NCI-H774 (cell line): ENCODE data around the gene ADCY2.

Experiments used
- DNase-seq: peaks from one replicate; lab custom pipeline; 2025; lab: John Stamatoyannopoulos, UW

ADCY2 gene

DNA sequence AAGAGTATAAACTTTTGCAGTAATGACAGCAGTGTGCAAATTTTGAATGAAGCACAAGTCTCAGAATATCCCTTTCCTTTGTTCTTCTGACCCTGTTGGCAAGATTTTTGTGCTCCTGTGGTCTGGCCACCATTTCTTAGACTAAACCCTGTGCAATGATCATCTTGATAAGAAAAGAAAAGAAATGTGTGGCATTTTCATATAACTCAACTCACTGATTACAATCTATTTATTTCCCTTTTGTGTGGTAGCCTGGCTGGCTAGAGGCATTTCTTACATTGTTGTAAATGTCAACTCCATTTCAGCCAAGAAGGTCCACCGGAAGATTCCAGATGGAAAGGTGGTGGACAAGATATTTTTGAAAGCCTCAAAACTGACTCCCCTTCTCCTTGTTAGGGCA is 41.9 kb downstream of the ADCY2 start:
- no peak for DNase-seq

DNA sequence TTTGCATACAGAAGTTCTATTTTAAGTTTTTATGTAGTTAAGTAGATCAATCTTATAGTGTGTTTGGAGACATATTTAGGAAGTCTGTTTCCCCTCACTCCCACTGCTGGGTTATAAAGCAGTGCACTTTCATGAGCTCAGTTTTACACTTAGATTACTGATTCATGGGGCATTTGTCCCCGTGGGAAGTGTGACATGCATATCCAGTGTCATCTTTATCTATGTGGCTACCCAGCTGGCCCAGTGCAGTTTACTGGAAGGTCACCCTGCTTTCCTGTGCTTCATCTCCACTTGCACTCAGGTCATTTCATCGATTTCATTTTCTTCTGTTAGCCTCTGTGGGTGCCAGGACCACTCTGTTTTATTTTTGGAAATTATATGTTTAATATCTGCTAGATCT is 49.1 kb downstream of the ADCY2 start:
- no peak for DNase-seq

DNA sequence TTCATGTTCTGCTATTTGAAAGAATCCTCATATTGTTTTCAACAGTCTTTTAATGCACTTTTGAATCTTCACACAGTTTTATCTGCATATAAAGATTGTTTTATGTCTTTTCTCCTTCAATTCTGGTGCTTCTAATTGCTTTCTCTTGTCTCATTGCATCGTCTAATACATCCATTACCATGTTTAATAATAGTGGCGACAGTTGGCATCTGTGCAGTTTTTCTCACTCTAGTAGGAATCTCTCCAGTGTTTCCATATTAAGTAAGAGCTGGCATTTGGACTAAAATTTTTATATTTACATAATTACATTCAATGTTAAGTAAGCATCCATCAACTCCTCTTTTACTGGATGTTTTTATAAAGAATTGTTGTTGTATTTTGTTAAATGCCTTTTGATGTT is 49.9 kb downstream of the ADCY2 start:
- no peak for DNase-seq

DNA sequence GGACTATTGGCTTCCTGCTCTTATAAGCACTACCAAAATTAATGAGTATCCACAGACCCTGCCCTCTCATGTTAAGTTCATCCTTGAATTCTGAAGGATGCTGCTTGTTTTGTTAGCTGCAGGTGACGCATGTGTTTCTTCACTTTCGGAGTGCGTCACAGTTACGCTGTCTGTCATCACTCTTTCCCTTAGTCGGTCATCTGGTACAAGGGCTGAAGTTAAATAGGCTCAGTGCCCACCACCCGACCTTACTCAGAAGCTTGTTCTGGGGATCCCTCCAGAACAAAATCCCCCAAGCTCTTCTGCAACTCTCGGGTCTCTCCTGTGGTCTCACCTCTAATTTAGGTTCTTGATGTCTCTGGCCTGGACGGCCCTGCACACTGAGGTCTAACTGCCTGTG is 51.0 kb downstream of the ADCY2 start:
- no peak for DNase-seq

DNA sequence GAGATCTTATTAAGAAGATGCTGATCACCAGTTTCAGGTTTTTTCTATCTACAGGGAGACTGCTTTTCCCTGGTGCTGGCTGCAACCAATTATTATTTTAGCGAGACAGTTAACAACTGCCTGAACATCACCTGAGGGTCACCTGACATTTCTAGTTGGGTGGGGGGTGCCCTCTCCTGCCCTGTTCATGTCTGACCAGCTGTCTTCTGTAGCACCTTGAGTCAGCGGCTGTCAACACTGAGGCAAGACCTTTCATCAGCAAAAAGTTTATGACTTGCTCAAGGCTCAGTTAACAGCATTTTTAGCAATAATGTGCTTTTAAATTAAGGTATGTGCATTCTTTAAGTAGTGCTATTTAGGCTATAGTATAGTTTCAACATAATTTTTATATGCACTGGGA is 58.0 kb downstream of the ADCY2 start:
- no peak for DNase-seq

DNA sequence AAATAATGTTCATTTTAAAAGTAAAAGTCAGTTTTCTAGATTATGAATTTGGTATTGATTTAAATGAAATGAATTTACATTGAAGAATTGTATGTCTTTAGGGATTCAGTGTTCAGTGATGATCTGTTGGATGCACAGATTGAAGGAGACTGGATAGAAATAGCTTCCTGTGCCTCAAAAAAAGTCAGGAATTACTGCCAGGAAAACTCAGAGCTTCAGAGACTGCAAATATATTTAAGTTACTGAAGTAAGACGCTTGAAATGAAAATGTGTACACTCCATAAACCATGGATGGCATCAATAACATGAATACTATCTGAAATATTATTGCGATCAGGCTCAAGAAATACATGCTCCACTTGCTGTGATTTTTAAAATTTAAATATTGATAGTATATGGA is 60.3 kb downstream of the ADCY2 start:
- no peak for DNase-seq

DNA sequence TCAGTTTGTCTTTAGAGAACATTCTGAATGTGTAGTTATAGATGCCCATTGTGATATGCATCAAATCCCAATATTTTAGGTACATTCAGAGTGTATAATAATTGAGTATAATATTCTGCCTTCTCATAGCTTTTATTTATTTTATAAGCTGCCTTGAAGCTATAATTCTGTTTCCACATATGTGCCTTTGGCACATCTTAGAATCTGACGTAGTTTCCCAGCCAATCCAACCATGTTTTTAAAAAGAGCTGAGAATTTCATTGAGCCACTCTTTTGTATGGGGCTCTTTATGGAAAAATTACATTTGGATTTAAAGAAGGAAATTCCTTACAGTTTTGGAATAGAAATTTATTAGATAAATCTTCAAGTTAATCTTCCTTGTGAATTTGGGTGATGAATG is 65.4 kb downstream of the ADCY2 start:
- DNase-seq: no peak

DNA sequence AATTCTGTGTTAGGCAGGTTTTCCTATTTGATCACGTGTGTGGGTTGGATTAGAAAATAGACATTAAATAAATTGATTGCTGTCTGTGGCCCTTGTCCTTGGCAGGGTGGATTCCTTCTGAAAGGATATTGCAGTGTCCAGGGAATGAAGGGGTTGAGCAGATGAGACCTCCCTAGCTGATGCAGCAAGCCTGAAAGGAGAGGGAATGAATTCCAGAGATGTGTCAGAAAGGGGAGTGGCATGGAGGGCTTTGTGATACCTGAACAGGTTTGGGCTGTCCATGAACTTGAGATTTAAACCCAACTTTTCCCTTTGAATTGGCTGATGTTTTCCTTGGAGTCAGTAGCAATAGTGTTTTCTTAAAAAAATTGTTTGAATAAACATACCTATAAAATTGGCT is 66.8 kb downstream of the ADCY2 start:
- no peak for DNase-seq

DNA sequence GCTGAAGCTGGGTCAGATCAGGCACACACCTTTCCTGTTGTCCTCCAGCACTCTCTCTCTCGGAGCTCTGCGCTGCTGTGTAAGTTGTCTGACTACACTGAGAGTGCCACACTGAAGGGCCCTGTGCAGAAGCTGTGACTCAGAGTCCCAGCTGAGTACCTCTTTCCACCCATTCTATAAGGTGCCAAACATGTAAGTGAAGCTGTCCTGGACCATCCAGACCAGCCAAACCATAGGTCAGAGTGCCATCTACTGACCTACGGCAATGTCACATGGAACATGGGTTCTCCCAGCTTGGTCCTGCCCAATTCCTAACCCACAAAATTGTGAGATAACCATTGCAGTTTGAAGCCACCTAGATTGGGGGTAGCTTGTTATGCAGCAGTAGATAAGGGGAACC is 68.2 kb downstream of the ADCY2 start:
- DNase-seq: no peak

DNA sequence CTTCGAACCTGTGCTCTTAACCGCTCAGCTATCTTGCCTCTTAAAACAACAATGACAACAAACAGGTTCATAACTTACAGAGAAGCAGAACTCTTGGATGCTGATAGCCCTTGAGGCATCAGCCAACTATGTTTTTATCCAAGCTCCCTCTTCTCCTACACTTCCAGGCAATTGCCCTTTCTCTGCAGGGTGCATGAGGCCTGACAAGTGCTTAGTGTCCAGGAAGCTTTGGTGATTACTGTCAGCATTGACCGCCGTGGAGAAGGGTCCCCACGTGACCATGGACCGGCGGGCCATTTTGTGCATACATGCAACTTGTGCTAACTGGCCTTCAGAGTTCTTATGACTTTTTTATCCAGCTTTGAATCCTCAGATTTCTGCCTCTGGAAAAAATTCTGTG is 71.2 kb downstream of the ADCY2 start:
- DNase-seq: no peak

DNA sequence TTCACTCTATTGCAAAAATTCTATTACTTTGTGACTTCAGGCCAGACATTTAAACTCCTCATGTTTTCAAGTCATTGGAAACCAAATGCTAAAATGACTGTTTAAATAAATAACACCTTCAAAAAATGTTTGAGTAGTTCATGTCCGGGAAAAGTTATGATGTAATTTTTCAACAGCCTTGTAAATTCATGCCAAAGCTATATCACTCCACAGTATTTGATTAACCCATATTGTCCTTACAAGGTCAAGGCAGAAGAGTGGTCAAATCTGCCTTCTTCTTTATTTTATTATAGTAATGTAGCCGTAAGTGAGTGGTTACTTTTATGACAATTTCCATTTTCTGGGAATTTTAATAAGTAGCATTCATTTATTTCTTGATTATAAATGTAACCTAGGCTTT is 72.8 kb downstream of the ADCY2 start:
- no peak for DNase-seq

DNA sequence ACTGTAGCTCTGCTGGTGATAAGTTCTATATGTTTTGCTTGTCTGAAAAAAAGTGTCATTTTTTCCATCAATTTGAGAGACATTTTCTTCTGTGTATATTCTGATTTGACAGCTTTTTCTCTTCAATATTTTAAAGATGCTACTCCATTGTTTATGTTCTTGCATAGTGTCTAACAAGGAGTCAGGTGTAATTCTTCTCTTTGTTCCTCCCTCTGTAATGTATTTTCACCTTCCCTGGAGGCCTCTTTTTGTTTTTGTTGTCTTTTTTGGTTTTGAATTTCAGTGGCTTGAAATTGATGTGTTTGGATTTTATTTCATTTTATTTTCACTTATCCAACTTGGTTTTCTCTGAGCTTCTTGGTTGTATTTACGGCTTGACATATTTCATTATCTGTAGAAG is 75.8 kb downstream of the ADCY2 start:
- DNase-seq: no peak

DNA sequence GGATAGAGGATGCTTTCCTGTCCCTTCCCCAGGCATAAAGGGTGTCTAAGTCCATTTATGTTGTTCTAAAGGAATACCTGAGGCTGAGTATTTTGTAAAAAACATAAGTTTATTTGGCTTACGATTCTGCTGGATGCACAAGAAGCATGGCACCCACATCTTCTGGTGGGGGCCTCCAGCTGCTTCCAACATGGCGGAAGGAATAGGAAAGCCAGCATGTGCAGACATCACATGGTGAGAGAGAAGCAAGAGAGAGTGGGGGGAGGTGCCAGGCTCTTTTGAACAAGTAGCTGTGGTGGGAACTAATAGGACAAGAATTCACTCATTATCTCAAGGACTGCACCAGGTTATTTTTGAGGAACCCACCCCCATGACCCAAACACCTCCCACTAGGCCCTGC is 77.2 kb downstream of the ADCY2 start:
- no peak for DNase-seq

DNA sequence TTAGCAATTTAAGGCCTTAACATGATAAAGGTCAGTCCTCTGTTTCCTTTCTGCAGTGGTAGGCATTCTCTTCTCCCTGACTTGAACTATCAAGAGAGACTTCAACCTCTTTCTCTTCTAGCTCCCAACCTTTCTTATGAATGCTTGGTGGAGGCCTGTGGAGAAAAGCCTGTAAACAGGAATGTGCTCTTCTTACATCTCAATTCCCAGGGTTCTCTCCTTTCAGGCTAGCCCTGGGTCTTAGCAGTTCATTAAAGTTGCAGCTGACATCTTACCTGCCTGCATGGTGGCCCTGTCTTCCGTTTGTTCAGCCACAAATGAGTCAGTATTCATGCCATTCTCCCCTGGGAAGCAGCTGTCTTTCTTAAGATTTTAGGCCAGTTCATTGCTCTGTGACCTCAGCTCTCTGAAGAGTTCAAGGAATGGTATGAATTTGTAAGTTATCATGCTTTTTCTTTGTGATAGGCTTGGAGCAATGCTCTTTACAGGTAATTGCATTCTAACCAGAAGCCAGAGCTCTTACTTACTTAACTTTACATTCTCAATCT is 77.8 kb downstream of the ADCY2 start:
- DNase-seq: no peak

DNA sequence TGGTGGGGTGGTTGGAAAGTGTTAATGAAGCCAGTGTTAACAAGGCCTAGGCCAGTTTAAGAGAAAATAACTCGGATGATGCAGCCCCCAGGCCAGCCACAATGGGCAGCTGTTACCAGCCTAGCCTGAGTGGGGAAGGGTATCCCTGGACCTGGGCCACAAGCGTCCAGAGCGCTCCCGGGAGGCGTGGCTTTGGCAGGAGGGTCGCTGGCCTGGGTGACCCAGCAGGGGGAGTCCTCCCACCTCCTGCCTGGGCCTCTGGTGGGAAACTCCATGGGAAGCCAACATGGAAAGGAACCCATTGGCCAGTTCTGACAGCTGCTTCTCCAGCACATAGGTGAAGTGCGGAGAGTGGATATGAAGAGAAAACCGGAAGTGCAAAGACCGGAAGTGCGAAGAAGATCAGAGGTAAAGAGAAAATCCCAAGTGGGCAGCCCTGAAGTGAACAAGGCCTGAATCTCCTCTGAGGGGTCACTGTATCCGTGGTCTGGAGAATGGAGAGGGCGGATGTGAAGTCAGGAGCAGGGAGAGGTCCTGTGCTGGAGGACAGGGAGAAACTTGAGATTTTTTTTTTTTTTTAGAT is 79.0 kb downstream of the ADCY2 start:
- no peak for DNase-seq

DNA sequence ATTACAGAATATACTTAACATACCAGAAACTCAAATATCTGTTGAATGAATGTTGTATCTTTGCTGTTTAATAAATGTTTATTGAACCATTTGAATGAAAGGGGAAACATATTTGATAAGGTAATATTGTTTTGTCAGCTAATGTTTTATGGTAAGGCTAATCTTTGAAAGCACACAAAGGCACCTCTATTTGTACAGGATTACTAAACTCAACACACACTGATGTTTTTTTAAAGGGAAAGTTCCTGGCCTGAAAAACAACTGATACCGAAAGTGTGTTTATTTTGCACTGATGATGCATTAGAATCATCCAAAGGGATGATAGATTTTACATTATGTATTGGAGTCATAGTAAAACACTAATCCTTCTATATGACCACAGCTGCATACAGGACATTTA is 82.5 kb downstream of the ADCY2 start:
- DNase-seq: peak; percentile 30

DNA sequence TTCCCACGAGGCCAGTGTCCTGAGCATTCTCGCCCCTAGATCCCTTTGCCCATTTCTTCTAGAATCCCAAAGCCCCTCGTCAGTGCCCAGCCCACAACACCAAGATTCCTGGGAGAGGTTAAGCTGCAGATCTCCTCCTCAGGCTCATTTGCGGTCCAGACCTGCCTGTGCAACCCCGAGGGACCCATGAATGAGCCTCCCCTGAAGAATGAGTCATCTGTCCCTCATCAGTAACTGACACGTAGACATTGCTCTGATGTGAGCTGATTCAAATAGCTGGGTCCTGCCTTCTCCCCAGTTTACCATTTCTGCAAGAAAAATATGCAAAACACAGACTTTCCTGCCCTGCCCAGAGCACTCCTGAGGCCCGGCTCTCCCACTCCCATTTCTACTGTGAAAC is 92.8 kb downstream of the ADCY2 start:
- DNase-seq: no peak

DNA sequence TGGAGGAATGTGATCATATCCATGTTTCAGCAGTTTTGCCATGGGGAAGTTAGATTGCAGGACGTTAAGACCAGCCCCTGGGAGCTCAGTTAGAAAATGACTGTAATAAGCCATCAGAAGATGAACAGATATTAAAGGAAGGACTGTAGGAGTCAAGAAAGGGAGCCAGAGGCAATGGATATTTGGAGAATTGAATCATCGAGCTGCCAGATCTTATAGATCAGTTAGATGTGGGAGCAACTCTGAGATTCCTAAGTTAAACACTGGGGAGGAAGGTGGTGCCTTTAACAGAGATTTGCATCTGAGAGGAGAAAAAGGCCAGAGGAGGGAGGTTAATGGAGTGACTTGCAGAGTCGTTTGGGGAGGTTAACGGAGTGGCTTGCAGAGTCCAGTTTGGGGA is 96.4 kb downstream of the ADCY2 start:
- no peak for DNase-seq

DNA sequence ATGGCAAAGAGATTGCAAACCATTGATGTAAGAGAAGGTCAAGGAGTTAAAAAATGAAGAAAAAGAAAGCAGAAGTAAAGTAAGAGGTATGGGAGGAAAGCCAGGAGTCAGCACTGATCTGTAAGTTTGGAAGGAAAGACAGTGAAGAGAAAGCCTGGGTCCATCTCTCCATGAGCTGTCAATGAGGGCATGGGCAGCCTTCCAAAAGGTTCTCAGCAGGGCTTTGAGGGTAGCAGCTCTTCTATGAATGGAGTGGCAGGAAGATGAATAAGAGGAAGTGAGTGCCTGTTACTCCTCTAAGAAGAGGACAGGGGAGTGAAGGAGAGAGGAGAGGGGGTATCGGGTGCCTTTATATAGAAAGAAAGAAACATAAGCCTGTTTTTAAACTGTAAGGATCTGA is 97.1 kb downstream of the ADCY2 start:
- DNase-seq: no peak

DNA sequence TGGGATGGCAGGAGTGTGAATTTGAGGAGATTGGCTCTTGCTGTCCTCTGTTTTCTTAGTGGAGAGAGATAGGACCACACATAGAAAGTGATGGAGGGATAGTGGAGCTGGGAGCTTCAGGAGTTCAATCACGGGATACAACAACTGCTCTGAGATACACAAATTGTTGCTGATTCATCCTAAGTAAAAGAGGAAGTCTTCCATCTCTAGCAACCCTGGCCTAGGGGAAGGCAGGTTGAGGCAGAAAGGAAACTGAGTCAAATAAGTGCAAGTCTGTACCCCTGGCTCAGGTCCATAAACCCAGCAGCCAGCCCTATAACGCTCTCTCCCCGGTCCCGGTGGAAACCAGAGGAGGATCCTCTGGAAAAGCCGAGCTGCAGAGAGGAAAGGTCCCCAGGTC is 97.7 kb downstream of the ADCY2 start:
- no peak for DNase-seq

DNA sequence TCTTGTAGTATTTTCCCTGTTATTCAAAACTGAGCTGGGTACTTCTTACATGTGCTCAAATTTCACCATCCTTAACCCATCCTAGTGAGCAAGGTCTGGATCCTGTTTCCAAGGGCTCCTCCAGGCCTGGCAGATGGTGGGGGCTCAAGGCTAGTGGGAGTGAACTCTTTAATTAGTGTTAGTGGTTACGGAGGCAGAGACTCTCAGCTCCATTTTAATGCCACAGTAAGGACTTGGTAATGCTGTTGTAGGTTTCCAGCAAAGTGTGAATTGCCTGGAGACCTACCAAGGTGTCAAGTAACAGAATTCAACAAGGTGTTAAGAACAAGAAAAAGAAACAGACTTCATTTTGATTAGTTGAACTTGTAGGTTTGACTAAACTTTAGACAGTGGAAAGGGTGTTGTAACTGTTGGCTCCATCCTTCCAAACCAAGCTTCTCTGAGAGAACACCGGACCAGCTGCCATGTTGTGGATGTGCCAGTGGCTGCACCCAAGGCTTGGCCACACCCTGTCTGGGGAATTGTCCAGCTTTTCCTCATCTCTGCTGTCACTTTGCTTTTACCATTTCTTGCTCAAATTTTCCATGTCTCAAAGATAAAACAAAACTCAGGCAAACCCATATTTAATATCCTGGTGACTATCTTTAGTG is 98.7 kb downstream of the ADCY2 start:
- DNase-seq: no peak

DNA sequence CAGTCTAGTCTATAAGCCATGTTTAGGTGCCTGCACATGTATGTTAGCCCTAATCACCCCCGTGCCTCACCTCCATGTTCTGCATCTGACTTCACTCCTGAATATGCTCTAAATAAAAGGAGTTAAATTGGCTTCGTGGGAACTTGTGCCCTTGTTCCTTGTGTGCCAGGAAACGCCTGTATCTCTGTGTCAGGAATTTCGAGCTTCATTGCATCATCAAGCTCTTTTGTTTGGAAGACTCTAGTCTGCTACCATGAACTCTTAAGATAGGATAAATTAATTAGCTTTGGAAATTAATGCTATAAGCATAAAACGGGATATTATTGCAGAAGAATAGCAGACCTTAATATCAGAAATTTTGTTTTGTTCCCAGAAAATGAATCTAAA is 99.2 kb downstream of the ADCY2 start:
- DNase-seq: no peak

DNA sequence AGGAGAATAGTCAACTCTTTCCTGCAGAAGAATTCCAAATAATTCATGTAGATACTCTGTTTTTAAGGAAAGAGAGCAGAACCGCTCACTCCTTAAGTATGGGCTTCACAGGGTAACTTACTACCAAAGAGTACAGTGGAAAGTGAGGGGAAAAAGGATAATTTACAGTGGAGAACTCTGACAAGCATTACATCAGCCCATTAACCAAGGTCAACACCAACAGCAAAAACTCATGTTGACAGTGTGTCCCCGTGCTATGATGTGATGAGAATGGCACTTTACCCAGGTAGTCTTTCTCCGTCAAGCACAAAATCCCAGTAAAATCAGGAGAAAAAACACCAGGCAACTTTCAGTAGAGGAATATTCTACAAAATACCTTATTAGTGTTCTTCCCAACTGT is 104.3 kb downstream of the ADCY2 start:
- peak; percentile 18 for DNase-seq

DNA sequence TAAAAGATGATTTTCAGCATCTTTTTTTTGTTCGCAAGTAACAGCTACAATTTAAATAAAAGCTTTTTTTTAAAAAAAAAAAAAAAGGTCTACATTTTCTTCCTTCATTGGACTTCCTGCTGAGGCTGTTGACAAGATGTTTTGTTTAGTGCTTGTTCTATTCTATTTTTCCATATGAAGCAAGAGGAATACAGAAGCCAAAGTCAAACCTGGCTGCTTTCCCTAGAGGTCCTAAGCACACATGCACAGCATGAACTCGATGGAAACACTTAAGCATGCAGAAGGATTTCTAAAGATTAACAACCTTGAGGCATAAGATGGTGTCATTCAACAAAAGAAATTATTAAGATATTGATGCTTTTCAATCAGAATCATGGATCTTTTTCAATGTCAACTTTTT is 105.1 kb downstream of the ADCY2 start:
- no peak for DNase-seq
